Kidney epithelial cell (primary cell): ENCODE measurements around the gene SLC39A9. TPM values are rescaled to one million over a fixed set of nuclear protein-coding genes. Genes with fewer than 3 reads are reported as not detected.
"Not testable (repeated sequence)": the region's sequence is repeated elsewhere in the genome, so short reads cannot be mapped to it uniquely, and the experiment has no call there.

Experiments
- DNase-seq: peaks from one replicate; pipeline ENCODE4 v3.0.0-alpha.2; 2010; ENCODE audit warnings: low read depth
- H3K27me3 ChIP-seq: 2 replicates; pipeline ENCODE4 v1.6.0; 2011; ENCODE audit warnings: low read length; ENCODE audit not compliant: control insufficient read depth, insufficient read depth
- H3K36me3 ChIP-seq: 2 replicates; pipeline ENCODE4 v1.5.1; 2011; ENCODE audit warnings: low read length; ENCODE audit not compliant: control insufficient read depth, insufficient read depth
- H3K4me3 ChIP-seq: 2 replicates; pipeline ENCODE4 v1.5.1; 2011; ENCODE audit warnings: low read depth, mild to moderate bottlenecking, control low read depth, low read length
- total RNA-seq: library from RNA; depleted of rRNA; stranded (reverse); fragments of >200 nt; gene quantifications from 2 replicates; pipeline ENCODE4 v1.2.3, GENCODE V29; 2015
- TF ChIP-seq, protein P1 (sequence below): IDR thresholded peaks from 2 replicates; pipeline ENCODE4 v1.5.1; 2011; ENCODE audit warnings: mild to moderate bottlenecking, moderate library complexity, low read length, control low read depth, inconsistent platforms; ENCODE audit not compliant: insufficient read depth, poor library complexity, severe bottlenecking

SLC39A9 gene
- total RNA-seq, 1 donor from 2014 or later, result 82.8 TPM

DNA sequence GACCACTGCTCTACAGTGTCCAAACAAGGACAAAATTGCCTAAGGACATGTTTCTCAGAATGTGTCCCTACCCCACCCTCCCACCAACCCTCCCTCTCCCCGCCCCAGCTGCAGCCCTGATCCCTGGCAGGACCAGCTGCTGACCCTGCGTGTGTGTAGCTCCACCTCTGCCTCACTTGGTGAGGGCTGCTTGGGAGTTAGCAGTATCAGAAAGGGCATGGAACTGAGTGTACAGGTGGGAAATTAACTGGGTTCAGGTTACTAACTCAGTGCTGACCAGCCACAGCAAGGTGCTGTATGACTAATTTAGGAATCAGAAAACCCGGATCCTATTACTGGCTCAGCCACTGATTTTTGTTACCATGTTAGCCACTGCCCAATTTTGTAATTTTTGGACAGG lies 74.8 kb downstream of the SLC39A9 start:
- Histone ChIP-seq H3K36me3 (no peaks in the 10 kb centered on the region), H3K4me3 (no peak overlapping the region), H3K27me3 (peaks cover 3% of the 10 kb centered on the region)
- DNase-seq, result no peak
- TF ChIP-seq, protein P1, sequence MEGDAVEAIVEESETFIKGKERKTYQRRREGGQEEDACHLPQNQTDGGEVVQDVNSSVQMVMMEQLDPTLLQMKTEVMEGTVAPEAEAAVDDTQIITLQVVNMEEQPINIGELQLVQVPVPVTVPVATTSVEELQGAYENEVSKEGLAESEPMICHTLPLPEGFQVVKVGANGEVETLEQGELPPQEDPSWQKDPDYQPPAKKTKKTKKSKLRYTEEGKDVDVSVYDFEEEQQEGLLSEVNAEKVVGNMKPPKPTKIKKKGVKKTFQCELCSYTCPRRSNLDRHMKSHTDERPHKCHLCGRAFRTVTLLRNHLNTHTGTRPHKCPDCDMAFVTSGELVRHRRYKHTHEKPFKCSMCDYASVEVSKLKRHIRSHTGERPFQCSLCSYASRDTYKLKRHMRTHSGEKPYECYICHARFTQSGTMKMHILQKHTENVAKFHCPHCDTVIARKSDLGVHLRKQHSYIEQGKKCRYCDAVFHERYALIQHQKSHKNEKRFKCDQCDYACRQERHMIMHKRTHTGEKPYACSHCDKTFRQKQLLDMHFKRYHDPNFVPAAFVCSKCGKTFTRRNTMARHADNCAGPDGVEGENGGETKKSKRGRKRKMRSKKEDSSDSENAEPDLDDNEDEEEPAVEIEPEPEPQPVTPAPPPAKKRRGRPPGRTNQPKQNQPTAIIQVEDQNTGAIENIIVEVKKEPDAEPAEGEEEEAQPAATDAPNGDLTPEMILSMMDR, result no peak

- no peak overlapping the region for H3K4me3 ChIP-seq
- DNase-seq, result no peak
- peaks cover 3% of the 10 kb centered on the region for H3K27me3 ChIP-seq
- H3K36me3 ChIP-seq, result no peaks in the 10 kb centered on the region
- TF ChIP-seq, protein P1, result no peak
Measured at GRCh38 chr14:69473946-69474345, 75.5 kb downstream of the SLC39A9 start.

DNA sequence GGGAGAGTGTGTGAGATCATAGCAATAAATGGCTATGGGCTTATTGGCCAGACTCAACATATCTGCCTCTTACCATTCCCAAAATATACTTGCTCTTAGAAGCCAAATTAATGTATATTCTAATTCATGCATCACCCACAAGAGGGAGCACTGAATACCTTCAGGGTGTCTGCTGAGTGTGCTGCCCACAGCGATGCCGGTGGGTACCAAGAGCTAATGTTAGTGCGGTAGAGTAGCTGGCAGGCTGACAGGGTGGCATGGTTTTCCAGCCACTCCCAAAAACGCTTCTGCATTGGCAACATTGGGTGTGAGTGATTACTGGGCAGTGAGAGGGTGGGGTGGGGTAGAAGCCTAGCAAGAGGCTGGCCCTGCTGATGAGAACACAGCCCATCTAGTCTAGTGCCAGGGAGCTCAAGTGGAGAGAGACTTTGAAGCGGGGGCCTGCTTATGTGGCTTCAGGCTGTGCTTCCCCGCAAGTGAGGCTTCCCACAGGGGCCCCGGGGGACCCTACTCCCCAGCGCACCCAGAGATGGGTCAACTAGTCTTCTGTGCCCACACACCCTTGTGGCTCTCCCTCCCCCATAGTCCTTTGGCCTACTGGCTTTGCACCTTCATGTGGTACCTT lies 76.8 kb downstream of the SLC39A9 start:
- Histone ChIP-seq H3K36me3 (no peaks in the 10 kb centered on the region), H3K27me3 (peaks cover 3% of the 10 kb centered on the region), H3K4me3 (no peak overlapping the region)
- TF ChIP-seq, protein P1, result peak; percentile 42
- no peak for DNase-seq

- H3K27me3 ChIP-seq, H3K36me3 ChIP-seq, H3K4me3 ChIP-seq, DNase-seq: not testable (repeated sequence)
- TF ChIP-seq, protein P1, result peak; percentile 4
Measured at GRCh38 chr14:69476824-69477450, 78.4 kb downstream of the SLC39A9 start.

GRCh38 chr14:69478055-69478454 lies 79.6 kb downstream of the SLC39A9 start:
- H3K36me3 ChIP-seq, H3K4me3 ChIP-seq, DNase-seq, H3K27me3 ChIP-seq: not testable (repeated sequence)

DNA sequence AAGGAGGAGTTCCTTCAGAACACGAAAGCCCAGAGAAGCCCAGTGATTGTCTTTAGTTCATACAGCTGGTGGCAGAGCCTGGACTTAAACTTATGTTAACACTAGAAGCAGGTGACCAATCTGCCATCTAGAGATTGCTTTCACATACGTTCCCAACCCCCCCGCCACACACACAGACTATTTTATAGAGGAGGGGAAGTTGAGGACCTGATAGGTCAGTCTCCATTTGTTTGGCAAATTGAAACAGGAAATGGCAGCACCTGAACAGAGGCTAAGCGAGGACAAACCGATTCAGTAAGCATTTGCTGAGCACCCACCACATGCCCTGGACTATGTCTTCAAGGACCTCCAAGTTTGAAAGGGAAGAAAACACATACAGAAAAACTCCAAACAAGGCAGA lies 81.2 kb downstream of the SLC39A9 start:
- Histone ChIP-seq H3K36me3 (no peaks in the 10 kb centered on the region), H3K27me3 (peaks cover 15% of the 10 kb centered on the region), H3K4me3 (no peak overlapping the region)
- TF ChIP-seq, protein P1, result no peak
- no peak for DNase-seq
